K562 (cell line): ENCODE data around the gene AQP1. TPM values are rescaled to one million over a fixed set of nuclear protein-coding genes. Genes with fewer than 3 reads are reported as not detected.
A peak's percentile ranks its signal among the peaks of the same experiment; 100 is the strongest.

Experiments
- ADNP ChIP-seq: fragments of 200-800 bp; sonication (Bioruptor generic); IDR thresholded peaks from 2 replicates; pipeline ENCODE4 v1.6.1; 2016; ENCODE audit warnings: missing genetic modification characterization, missing compliant biosample characterization
- DLX4 ChIP-seq: fragments of 250-450 bp; sonication (Bioruptor Pico); IDR thresholded peaks from 2 replicates; pipeline ENCODE4 v1.6.1; 2021; ENCODE audit warnings: mild to moderate bottlenecking
- ERF ChIP-seq: fragments of 450-650 bp; formaldehyde crosslinking; IDR thresholded peaks from 2 replicates; pipeline ENCODE4 v1.4.0; 2020; ENCODE audit warnings: mild to moderate bottlenecking, mixed read lengths
- GATAD2B ChIP-seq: fragments of 450-650 bp; IDR thresholded peaks from 2 replicates; pipeline ENCODE4 v1.6.1; 2017; ENCODE audit warnings: mild to moderate bottlenecking, borderline replicate concordance
- HES1 ChIP-seq: fragments of 450-650 bp; IDR thresholded peaks from 2 replicates; pipeline ENCODE4 v1.6.1; 2016; ENCODE audit warnings: low read depth, mild to moderate bottlenecking, moderate library complexity
- HMBOX1 ChIP-seq: sonication (generic); IDR thresholded peaks from 2 replicates; pipeline ENCODE4 v1.6.1; 2016
- MCM5 ChIP-seq: fragments of 450-650 bp; IDR thresholded peaks from 2 replicates; pipeline ENCODE4 v1.6.1; 2016; ENCODE audit warnings: low read depth
- TRIM25 ChIP-seq: fragments of 450-650 bp; IDR thresholded peaks from 2 replicates; pipeline ENCODE4 v1.7.0; 2016; ENCODE audit warnings: borderline replicate concordance
- ZFP36 ChIP-seq: fragments of 150-350 bp; IDR thresholded peaks from 2 replicates; pipeline ENCODE4 v1.6.1; 2018; ENCODE audit warnings: low read length, low read depth; ENCODE audit not compliant: partially characterized antibody
- polyA plus RNA-seq, 8 experiments: library from polyadenylated mRNA; depleted of rRNA in 4 of 8; stranded (reverse) in 5 of 8; unstranded in 3 of 8; fragments of >200 nt; fragmentation: Nextera tagmentation in 2 of 8; fragmentation: Illumina TruSeq in 1 of 8; extraction: Ambion mirVana in 2 of 8; extraction: Trizol in 1 of 8; gene quantifications; 2 replicates each; pipeline versions ENCODE4 v1.2.1 to v1.2.3, GENCODE V29; 2011 to 2014; ENCODE audit warnings: inconsistent platforms in 1 of 8, missing spikeins in 1 of 8
- total RNA-seq, 7 experiments: library from RNA; depleted of rRNA in 6 of 7; stranded (reverse); fragments of >200 nt in 6 of 7; fragmentation: Illumina TruSeq in 2 of 7; extraction: Trizol in 2 of 7; gene quantifications; 2 replicates each; pipeline versions ENCODE4 v1.2.1 to v1.2.3, GENCODE V29; 2011 to 2021; ENCODE audit warnings: low replicate concordance in 1 of 7
- TF ChIP-seq, protein P1 (sequence below): fragments of 250-450 bp; sonication (Bioruptor Pico); IDR thresholded peaks from 2 replicates; pipeline ENCODE4 v1.8.0; 2021; ENCODE audit warnings: mild to moderate bottlenecking, moderate library complexity

The AQP1 gene
- total and polyA plus RNA-seq, 9 of the 15 experiments (the other 6 are each of a cell fraction or from before 2014, with no cell fraction given) = 0.18 to 12.6 (median 4.1) TPM

- TF ChIP-seq TRIM25 = no peak
- TF ChIP-seq, protein P1, sequence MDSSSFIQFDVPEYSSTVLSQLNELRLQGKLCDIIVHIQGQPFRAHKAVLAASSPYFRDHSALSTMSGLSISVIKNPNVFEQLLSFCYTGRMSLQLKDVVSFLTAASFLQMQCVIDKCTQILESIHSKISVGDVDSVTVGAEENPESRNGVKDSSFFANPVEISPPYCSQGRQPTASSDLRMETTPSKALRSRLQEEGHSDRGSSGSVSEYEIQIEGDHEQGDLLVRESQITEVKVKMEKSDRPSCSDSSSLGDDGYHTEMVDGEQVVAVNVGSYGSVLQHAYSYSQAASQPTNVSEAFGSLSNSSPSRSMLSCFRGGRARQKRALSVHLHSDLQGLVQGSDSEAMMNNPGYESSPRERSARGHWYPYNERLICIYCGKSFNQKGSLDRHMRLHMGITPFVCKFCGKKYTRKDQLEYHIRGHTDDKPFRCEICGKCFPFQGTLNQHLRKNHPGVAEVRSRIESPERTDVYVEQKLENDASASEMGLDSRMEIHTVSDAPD (CRISPR knock-in tag) = no peak
- TF ChIP-seq ZFP36 = peak; percentile 96
- TF ChIP-seq HMBOX1 = no peak
- no peak for TF ChIP-seq HES1
- TF ChIP-seq ADNP (tag) = no peak
- no peak for TF ChIP-seq ERF
- no peak for TF ChIP-seq DLX4
- TF ChIP-seq GATAD2B = no peak
- no peak for TF ChIP-seq MCM5
Measured at GRCh38 chr7:30935569-30935877, 23.9 kb downstream of the AQP1 start (continued).
